Epithelial cell of alveolus of lung (primary cell): ENCODE data around the gene RABEP1. TPM values are rescaled to one million over a fixed set of nuclear protein-coding genes. Genes with fewer than 3 reads are reported as not detected.

ENCODE experiments used
- total RNA-seq: library from RNA; depleted of rRNA; stranded (reverse); fragments of >200 nt; gene quantifications from 2 replicates; pipeline ENCODE4 v1.2.1, GENCODE V29; 2015

Gene RABEP1, protein sequence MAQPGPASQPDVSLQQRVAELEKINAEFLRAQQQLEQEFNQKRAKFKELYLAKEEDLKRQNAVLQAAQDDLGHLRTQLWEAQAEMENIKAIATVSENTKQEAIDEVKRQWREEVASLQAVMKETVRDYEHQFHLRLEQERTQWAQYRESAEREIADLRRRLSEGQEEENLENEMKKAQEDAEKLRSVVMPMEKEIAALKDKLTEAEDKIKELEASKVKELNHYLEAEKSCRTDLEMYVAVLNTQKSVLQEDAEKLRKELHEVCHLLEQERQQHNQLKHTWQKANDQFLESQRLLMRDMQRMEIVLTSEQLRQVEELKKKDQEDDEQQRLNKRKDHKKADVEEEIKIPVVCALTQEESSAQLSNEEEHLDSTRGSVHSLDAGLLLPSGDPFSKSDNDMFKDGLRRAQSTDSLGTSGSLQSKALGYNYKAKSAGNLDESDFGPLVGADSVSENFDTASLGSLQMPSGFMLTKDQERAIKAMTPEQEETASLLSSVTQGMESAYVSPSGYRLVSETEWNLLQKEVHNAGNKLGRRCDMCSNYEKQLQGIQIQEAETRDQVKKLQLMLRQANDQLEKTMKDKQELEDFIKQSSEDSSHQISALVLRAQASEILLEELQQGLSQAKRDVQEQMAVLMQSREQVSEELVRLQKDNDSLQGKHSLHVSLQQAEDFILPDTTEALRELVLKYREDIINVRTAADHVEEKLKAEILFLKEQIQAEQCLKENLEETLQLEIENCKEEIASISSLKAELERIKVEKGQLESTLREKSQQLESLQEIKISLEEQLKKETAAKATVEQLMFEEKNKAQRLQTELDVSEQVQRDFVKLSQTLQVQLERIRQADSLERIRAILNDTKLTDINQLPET
- 23.7 and 24.8 TPM in 2 replicates for total RNA-seq

GRCh38 chr17:5281814-5282641, at the start of gene RABEP1:
Gene RABEP1, plus strand, starts transcription at chr17:5282284. Its CDS starts 203 bp downstream, at chr17:5282487.

GRCh38 chr17:5234645-5235576, 47.2 kb upstream of the RABEP1 start, which contains the start of gene SCIMP:
Gene SCIMP, minus strand, starts transcription at chr17:5234860. Its CDS starts 105 bp downstream, at chr17:5234755.

GRCh38 chr17:5419356-5419958, 137.4 kb downstream of the RABEP1 start, which contains the start of gene NUP88:
Gene NUP88, minus strand, starts transcription at chr17:5419662. Its CDS starts 12 bp downstream, at chr17:5419650.

DNA sequence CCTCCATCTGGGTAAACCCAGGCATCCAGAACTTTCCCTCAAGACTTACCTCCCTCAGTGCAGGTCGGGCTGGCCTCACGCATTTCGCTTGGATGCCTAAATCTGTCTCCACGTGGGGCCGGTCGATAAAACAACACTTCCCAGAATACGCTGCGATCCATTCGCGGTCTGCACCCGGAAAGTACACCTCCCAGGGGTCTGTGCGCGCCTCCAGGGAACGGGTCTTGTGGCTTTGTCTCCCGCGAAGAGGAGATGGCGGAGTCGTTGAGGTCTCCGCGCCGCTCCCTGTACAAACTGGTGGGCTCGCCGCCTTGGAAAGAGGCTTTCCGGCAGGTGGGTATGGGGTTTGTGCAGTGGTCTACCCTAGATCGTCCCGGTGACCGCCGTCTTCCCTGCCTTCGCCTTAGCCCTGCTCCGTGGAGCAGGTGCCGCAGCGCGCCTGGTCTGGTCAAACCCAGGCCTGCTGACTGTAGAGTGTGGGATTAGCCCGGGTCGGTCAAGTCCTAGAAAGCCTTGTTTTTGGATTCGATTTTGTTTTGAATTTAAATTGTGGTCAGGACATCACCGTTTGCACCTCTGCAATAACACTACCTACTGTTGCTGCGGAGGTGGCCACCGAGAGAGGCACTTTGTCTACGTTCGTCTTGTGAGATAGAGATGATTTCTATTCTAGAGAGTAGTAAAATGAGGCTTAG, 138.0 kb downstream of the RABEP1 start, which contains the start of gene RPAIN:
Gene RPAIN (plus strand): TSS at position 224 of the 695 bp plus-strand sequence. CDS start 29 bp downstream, at position 253.

Other genes starting within 250 kb of the RABEP1 start
- gene SLC52A1, start 246.9 kb upstream of the RABEP1 start, total RNA-seq = not detected in 2 replicates
- 1.0 and 1.3 TPM in 2 replicates for gene ZFP3, start 203.8 kb upstream of the RABEP1 start, total RNA-seq
- gene ZNF232, start 170.4 kb upstream of the RABEP1 start, total RNA-seq = 6.9 and 12.4 TPM in 2 replicates
- gene USP6, start 166.3 kb upstream of the RABEP1 start, total RNA-seq = 0.24 TPM in 1 of 2 replicates, not detected in the other
- gene ZNF594, start 90.4 kb upstream of the RABEP1 start, total RNA-seq = 1.8 and 12.4 TPM in 2 replicates
- gene SCIMP, start 47.4 kb upstream of the RABEP1 start, total RNA-seq = not detected in 2 replicates
- 44.3 and 87.4 TPM in 2 replicates for gene NUP88, start 137.4 kb downstream of the RABEP1 start, total RNA-seq
- gene RPAIN, start 137.9 kb downstream of the RABEP1 start, total RNA-seq = 39.0 and 44.1 TPM in 2 replicates
- 189 and 235 TPM in 2 replicates for gene C1QBP, start 156.9 kb downstream of the RABEP1 start, total RNA-seq
- 7.6 and 10.1 TPM in 2 replicates for gene DHX33, start 186.7 kb downstream of the RABEP1 start, total RNA-seq
- 39.7 and 43.6 TPM in 2 replicates for gene DERL2, start 203.9 kb downstream of the RABEP1 start, total RNA-seq
- gene MIS12, start 204.3 kb downstream of the RABEP1 start, total RNA-seq = 14.2 and 21.7 TPM in 2 replicates